ENCODE data around the gene GLI2. TPM values are rescaled to one million over a fixed set of nuclear protein-coding genes. Genes with fewer than 3 reads are reported as not detected.

GLI2 gene
- total RNA-seq, 1 donor from 2014 or later: not detected

DNA sequence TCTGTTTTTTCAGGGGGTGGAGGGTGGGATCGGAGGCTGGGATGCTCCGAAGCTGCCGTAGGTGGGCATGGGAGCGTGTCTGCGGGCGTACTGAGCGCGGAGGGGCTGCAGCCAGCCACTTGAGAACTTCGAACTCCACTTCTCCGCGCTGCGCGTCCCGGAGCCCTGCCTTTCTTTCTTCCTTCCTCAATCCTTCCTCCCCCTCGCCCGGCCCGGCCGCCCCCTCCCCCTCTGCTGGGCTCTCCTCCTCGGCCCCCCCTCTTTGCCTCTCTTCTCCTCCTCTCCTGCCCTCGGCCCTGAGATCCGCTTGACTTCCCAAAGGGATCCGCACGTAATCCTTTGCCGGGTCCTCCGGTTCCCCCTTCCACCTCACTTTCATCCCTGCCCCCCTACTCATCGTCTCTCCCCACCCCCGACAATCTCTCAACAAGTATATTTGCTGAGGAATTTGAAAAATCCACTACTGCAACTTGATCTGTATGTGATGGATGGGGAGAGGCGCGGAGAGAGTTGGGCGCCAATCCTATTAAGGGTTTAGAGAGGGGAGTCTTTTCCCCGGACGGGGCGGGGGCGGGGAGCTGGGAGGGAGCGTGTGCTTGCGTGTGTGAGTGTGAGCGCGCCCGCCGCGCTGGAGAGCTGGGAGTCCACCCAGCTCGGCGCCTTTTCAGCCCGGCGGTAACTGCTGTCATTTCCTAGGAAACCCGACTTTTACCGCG is 1.1 kb downstream of the GLI2 start:
- intact Hi-C loops (cut with micrococcal nuclease): no loop called here
- ATAC-seq (ENCODE audit: low read depth): no peak
- Mint-ChIP-seq H3K27ac (no peak overlapping the region), H3K4me1 (peaks cover 5% of the 10 kb centered on the region), H3K27me3 (peaks cover 53% of the 10 kb centered on the region), H3K9me3 (no peaks in the 10 kb centered on the region), H3K4me3 (no peak overlapping the region), H3K36me3 (ENCODE audit: low read depth) (no peaks in the 10 kb centered on the region)
- DNase-seq: no peak
- POLR2A ChIA-PET: no interaction called here
- CTCF ChIA-PET: no interaction called here
- TF ChIP-seq, protein P1, sequence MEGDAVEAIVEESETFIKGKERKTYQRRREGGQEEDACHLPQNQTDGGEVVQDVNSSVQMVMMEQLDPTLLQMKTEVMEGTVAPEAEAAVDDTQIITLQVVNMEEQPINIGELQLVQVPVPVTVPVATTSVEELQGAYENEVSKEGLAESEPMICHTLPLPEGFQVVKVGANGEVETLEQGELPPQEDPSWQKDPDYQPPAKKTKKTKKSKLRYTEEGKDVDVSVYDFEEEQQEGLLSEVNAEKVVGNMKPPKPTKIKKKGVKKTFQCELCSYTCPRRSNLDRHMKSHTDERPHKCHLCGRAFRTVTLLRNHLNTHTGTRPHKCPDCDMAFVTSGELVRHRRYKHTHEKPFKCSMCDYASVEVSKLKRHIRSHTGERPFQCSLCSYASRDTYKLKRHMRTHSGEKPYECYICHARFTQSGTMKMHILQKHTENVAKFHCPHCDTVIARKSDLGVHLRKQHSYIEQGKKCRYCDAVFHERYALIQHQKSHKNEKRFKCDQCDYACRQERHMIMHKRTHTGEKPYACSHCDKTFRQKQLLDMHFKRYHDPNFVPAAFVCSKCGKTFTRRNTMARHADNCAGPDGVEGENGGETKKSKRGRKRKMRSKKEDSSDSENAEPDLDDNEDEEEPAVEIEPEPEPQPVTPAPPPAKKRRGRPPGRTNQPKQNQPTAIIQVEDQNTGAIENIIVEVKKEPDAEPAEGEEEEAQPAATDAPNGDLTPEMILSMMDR (IDR thresholded peaks at IDR 0.05): no peak

DNA sequence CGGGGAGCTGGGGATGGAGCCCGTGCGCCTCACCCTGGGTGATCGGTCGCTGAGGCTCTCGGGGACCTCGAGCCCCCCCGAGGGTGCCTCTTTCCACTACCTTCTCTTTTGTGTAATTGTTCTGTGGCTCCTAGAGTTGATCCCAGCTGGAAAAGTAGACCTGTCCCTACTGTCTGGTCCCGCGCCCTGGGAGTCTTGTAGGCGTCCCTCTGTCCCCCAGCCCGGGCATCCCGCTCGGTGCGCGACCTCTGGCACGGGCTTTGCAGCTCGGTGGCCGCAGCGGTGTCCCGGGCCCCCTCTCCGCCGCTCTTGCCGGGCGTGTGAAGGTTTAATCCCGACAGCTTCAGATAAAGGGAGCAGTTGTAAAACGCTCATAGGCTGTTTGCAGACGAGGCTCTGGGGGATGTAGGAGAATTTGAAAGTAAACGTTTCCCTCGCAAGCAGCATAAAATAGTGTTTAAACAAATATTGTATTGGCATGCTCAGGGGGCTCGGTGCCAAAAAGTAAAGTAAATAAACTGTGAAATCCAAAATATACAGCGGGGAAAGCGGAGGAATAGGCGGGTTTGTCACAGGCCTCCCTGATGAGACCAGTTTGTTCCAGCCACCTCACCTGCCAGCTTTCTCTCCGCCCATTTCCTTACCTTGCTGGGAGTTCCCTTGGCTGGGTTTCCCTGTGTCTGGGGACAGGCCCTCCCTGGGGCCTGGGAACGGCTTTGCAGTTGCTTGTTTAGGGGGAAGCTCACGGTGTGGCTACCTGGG is 1.9 kb downstream of the GLI2 start:
- H3K27me3 Mint-ChIP-seq: peaks cover 57% of the 10 kb centered on the region
- intact Hi-C loops (cut with micrococcal nuclease): no loop called here
- DNase-seq (no peak), ATAC-seq (ENCODE audit: low read depth) (no peak)
- ChIA-PET POLR2A (no interaction called here), CTCF (no interaction called here)
- H3K27ac Mint-ChIP-seq: no peak overlapping the region
- H3K4me3 Mint-ChIP-seq: no peak overlapping the region
- H3K36me3 Mint-ChIP-seq (ENCODE audit: low read depth): no peaks in the 10 kb centered on the region
- no peaks in the 10 kb centered on the region for H3K9me3 Mint-ChIP-seq
- H3K4me1 Mint-ChIP-seq: peaks cover 5% of the 10 kb centered on the region
- TF ChIP-seq, protein P1 (IDR thresholded peaks at IDR 0.05): no peak

DNA sequence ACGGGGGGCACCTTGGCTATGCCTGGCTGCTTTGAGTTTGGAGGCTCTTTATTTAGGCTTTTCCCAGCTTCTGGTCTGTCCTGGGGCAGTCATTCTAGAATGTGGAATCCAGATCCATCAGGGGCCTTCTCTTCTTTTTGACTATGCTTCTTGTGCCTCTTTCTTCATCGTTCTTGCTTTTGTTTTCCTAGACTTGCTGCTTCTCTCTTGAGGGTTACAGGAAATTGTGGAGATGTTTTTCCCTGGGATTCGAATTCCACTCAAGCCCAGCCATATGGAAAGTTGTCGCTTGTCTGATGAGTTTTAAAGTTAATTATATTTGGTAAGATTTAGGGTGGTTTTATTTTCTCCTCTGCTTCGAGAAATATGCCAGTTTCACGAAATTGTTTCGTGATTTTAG is 2.4 kb downstream of the GLI2 start:
- ATAC-seq (ENCODE audit: low read depth) (no peak), DNase-seq (no peak)
- POLR2A ChIA-PET: no interaction called here
- Mint-ChIP-seq H3K36me3 (ENCODE audit: low read depth) (no peaks in the 10 kb centered on the region), H3K27me3 (peaks cover 57% of the 10 kb centered on the region), H3K4me1 (peaks cover 5% of the 10 kb centered on the region), H3K4me3 (no peak overlapping the region), H3K9me3 (no peaks in the 10 kb centered on the region), H3K27ac (no peak overlapping the region)
- intact Hi-C loops (cut with micrococcal nuclease): no loop called here
- TF ChIP-seq, protein P1 (IDR thresholded peaks at IDR 0.05): no peak
- CTCF ChIA-PET: no interaction called here

DNA sequence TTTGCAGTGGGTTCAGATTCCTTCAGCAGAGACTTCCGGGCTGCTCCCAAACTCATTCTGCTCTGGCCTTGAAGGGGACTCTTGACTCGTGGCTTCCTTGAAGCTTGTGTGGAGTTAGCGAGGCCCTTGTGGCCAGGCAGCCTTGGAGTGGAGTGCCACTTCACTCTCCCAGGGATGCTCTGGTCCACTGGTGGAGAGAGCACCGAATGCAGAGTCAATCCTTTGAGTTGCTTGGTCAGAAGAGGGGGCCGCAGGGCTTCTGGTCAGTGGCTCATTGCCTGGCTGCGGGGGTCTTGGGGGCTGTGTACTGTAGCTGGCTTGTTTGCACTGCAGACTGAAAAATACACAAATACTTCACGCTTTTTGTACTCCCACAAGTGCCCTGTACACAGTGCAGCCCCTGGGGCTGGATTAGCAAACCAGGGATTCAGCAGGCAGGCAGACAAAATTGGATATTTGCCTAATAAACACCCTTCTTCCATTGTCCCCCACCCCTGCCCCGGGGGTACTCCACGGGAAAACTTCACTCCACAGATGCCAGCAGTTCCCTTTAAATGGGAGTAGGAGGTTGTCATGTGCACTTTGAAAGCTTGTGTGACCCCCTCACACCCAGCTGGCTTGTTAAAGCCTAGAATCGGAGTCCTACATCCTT is 3.2 kb downstream of the GLI2 start:
- CTCF ChIA-PET: no interaction called here
- intact Hi-C loops (cut with micrococcal nuclease): no loop called here
- Mint-ChIP-seq H3K4me1 (peaks cover 5% of the 10 kb centered on the region), H3K36me3 (ENCODE audit: low read depth) (no peaks in the 10 kb centered on the region), H3K9me3 (no peaks in the 10 kb centered on the region), H3K27ac (no peak overlapping the region), H3K4me3 (no peak overlapping the region), H3K27me3 (peaks cover 56% of the 10 kb centered on the region)
- POLR2A ChIA-PET: no interaction called here
- DNase-seq (no peak), ATAC-seq (ENCODE audit: low read depth) (no peak)
- TF ChIP-seq, protein P1 (IDR thresholded peaks at IDR 0.05): no peak

DNA sequence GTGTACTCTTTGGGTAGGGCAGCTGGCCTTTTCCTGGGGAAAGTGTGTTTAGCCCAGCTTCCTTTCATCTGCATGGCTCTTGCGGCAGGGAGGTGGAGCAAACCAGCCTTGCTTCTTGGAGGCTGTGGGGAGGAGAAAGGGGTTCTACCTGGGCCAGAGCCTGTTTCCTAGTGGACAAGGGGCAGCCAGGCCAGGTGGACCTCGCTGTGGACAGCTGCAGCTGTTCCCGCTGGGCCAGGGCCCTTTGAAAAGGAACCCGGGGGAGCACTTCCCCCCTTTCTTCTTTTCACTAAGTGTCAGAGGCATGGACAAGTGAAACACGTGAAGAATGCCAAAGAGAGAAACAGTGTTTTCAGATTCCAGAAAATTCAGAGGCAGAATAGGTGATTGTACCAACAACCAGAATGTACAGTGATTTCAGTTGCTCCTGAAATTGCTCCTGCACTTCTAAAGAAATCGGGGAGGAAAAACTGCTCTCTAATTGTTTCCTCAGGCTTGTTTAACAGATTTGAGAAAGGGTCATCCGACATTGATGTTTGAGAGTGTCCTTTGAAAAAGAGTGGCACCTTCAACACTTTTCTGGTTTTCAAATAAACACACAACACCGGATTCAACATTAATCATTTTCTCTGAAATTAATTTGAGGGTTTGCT is 3.9 kb downstream of the GLI2 start:
- Mint-ChIP-seq H3K4me1 (peaks cover 5% of the 10 kb centered on the region), H3K9me3 (no peaks in the 10 kb centered on the region), H3K27ac (no peak overlapping the region), H3K4me3 (no peak overlapping the region), H3K36me3 (ENCODE audit: low read depth) (no peaks in the 10 kb centered on the region), H3K27me3 (peaks cover 58% of the 10 kb centered on the region)
- intact Hi-C loops (cut with micrococcal nuclease): no loop called here
- ATAC-seq (ENCODE audit: low read depth) (no peak), DNase-seq (no peak)
- POLR2A ChIA-PET: no interaction called here
- CTCF ChIA-PET: no interaction called here
- TF ChIP-seq, protein P1 (IDR thresholded peaks at IDR 0.05): no peak

Measured in activated B cell treated with CpG ODN at 0.5 μM for 24 hours (primary cell).